ENCODE results near the gene INHBA.

- no peak for TF ChIP-seq CTCF (conservative IDR thresholded peaks at IDR 0.05; ENCODE audit: low read length)
- TF ChIP-seq EZH2phosphoT487 (IDR thresholded peaks at IDR 0.05; ENCODE audit: borderline replicate concordance), result no peak
Observed at GRCh38 chr7:41710838-41711237, 7.9 kb upstream of the INHBA start.

Data from Loucy (cell line).